NCI-H748 treated with DMSO at 0.1 percent for 48 hours (cell line): Measurements from ENCODE around the gene FAM168A.
"Not testable (repeated sequence)": the region's sequence is repeated elsewhere in the genome, so short reads cannot be mapped to it uniquely, and the experiment has no call there.

Source experiments
- DNase-seq: peaks from one replicate; lab custom pipeline; 2025; lab: John Stamatoyannopoulos, UW

FAM168A gene

GRCh38 chr11:73467505-73467904, 130.4 kb downstream of the FAM168A start:
- DNase-seq = no peak

DNA sequence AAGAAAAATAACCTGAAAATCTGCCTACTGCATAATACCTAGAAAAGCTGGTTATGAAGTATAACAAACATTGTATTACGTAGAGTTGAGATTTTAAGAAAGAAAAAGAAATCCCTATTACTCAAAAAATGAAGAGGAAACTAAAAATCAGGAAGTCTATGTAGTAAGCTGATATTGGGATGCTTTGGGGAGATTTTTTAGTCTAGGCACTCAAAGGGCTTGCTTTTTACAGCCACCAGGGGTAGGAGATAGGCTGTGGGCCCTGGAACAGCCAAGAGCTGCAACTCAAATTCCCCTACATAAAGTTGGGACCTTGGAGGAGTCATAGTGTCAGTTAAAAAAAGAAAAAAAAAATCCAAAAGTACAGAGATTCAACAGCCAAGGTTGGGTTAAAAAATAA, 131.3 kb downstream of the FAM168A start:
- no peak for DNase-seq

DNA sequence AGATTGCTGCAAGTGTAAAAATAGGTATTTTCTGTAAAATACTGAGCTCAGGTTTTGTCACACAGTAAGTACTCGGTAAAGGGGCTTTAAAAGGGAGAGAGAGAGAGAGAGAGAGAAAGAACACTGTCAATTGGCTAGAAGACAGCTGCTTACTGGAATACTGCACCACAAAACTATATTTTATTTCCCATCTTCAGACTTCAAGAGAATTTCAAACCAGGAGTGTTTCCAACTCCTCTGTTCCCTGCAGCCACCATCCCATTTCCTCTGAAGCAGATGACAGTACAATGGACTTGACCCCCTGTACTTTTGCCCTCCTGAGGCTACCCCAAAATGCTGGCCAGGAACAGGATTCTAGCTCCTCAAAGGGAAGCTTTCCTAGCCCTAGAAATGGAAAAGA, 132.0 kb downstream of the FAM168A start:
- no peak for DNase-seq

GRCh38 chr11:73465023-73465675, 132.8 kb downstream of the FAM168A start:
- no peak for DNase-seq

DNA sequence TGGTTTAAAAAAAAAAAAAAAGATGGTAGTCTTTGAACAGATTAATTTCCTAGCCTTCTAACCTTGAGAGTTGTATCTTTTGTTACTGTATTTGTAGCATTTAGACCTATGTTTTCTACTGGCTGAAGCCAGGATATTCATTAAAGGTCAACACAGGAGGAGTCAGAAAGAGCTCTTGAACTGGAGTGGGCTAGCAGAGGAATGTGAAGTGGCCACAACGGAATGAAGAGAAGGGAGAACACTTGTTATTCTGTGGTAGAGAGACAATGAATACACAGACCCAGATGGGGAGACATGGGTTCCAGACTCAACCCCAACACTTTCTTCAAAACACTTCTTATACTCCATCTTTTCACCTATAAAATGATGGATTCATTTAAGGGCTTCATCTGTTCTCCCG, 133.6 kb downstream of the FAM168A start:
- no peak for DNase-seq

GRCh38 chr11:73463359-73463758, 134.6 kb downstream of the FAM168A start:
- DNase-seq = no peak

GRCh38 chr11:73461964-73462363, 135.9 kb downstream of the FAM168A start:
- no peak for DNase-seq

GRCh38 chr11:73461335-73461840, 136.5 kb downstream of the FAM168A start:
- DNase-seq = no peak

GRCh38 chr11:73458201-73458600, 139.7 kb downstream of the FAM168A start:
- DNase-seq = no peak

DNA sequence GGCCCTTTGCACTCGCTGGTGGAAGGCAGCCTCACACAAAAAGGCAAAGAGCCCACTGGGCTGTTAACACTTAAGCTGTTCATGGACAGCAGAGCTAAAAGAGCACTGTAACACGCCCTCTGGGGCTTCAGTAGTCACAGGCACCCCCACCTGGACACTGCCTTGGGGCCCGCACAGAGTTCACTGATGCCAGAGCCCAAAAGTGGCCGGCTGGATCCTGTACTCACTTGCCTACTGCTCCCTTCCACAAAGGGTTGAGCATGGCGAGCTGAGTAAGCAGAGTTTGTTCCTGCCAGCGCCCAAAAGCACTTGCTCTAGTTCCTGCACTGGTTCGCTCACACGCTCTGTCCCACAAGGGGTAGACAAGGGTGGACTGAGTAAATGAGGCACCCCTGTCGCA, 142.9 kb downstream of the FAM168A start:
- no peak for DNase-seq

- no peak for DNase-seq
These were observed 144.3 kb downstream of the FAM168A start for GRCh38 chr11:73453562-73453961.

DNA sequence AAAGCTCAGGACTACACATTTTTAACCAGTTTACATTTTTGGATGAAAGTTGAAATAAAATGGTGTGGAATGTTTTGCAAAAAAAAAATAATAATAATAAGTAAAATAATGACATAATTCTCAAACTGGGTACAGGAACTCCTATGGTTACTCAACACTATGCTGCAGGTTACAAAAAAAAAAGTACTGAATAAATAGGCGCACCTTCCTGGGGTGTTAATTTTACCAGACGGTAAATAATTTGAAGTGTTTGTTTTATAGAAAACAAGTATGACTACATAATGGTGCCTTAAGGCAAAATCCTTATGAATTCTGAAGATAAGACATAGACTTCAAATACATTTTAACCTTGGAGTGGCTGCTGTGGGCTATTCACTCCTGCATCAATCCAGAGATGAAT, 145.2 kb downstream of the FAM168A start:
- DNase-seq = no peak

DNA sequence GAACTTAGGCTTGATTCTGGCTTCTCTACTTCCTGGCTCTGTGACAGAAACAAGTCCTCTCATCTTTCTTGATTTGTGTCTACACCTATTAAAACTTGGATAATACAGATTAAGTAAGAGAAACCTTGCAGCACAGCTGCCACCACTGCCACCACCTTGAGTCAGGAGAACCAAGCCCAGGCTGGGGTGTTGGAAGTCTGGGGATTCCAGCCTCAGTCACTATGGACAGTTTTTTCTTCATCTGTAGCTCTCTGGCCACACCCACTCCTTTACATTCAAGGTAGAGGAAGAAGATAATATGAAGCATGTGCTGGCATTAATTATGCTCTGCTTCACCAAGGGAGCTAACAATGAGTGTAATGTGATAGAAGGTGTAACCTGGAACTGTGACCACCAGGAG, 146.0 kb downstream of the FAM168A start:
- DNase-seq = no peak

DNA sequence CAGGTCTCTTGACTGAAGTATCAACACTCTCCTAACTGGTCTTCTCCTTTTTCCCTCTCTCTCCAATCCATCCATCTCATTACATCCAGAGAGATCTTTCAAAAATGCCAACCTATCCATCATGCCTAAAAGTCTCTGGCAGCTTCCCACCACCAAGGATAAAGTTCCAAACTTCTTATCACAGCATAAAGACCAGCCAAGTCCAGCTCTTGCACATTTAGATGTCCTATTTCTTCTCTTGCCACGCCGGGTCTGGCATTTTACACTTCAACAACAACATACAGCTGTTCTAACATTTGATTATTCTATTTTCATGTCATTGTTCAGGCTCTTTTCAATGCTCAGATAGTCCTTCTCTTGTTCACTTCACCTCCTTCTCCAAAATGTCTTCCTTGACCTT, 151.1 kb downstream of the FAM168A start:
- DNase-seq = no peak

DNA sequence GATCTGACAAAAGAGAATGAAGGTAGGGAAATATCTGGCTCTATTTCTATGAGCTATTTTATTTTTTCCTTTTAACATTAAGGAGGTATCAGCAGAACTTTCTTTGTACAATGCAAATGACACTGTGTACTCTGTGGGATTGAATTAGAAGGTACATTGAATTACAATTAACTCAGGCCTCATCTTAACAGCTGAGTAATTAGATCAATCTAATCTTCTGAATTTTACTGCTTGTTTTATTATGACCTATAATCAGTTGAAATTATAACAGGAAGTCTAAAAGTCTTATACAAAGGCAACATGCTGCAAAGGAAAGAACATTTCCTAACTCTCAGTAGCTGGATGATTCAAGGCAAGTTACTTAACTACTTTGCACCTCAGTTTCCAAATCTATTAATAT, 151.9 kb downstream of the FAM168A start:
- DNase-seq = no peak

DNA sequence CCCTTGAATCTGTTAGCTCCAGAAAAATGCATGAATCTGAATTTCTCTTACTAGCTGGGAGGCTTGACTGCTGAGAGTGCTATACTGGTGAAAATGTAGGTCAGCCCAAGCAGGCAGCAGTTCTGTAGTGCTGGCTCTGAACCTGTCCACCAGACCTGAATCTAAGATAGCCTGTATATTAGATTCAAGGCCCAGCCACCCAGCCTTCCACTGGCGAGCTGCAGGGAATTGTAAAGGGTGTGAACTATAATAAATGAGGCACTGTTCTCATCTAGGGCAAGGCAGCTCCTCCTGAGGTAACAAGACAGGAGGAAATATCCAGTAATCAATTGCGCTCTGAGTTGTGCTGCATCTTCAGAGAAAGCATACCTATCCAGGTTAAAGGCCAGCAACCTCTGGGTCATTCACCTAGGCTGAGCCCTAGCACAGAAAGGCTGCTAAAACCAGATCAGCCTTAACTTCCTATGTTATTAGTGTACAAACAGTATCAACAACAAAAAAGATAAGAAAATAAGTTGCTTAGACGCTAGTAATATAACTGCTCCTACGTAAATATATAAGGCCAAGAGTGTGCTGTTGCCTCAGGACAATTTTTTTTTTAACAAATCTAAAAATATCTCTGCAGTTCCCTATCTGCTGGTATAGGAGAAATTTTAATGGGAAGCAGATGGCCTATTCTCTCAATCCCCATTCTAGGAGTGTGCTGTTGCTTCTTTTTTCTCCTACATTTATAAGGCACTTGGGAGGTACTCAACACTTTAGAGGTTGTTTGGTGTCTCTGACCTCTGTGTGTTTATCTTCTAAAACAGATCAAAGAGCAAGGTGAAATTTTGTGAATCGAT, 158.7 kb downstream of the FAM168A start:
- no peak for DNase-seq

DNA sequence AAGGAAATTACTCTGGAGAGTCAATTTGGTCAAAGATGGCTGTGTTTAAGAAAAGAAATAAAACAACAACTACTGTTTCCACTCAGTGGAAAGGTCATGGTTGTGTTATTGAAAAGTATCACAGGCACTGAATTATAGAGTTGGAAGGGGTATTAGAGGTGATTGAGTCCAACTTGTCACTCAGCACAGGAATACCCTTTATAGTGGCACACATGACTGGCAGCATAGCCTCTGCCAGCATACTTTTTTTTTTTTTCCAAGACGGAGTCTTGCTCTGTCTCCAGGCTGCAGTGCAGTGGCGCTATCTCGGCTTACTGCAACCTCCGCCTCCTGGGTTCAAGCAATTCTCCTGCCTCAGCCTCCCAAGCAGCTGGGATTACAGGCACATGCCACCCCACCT, 161.1 kb downstream of the FAM168A start:
- DNase-seq = not testable (repeated sequence)

DNA sequence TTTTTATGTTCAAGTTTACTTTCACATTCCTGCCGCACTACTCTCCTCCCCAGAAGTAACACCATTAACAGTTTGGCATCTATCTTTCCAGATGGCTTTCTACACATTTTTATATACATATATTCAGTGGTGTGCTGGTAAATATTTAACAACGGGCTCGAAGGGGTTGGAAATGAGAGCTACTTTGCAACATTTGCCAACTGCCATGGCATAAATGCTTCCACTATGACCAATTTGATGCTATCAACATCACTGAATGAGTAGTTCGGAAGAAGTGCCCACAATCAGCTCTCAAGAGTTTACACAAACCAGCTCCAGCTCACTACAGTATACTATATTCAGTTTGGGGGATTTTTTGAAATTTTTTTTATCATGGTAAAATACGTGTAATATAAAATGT, 166.5 kb downstream of the FAM168A start:
- DNase-seq = no peak

- no peak for DNase-seq
These were observed 167.6 kb downstream of the FAM168A start for GRCh38 chr11:73430326-73430725.

- no peak for DNase-seq
These were observed 168.7 kb downstream of the FAM168A start for GRCh38 chr11:73429121-73429750.

- DNase-seq = no peak
These were observed 169.2 kb downstream of the FAM168A start for GRCh38 chr11:73428699-73429098.

DNA sequence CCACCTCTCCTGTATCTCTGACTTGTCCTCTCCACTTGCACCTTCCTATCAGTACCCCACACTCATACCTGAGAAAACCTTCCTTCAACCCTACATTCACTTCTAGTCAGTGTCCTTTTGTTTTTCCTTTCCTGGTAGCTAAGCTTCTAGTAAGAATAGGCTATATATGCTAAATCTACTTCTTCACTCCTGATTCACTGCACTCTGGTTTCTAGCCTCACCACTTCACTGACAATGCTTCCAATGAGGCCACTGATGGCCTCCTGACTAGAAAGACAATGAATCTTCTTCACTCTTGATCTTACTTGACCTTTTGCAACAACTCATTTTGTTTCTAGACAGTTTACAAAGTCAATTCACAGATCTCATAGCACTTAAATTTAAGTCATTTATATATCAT, 169.7 kb downstream of the FAM168A start:
- no peak for DNase-seq
